Measurements from ENCODE around the gene APBB2.

The APBB2 gene

DNA sequence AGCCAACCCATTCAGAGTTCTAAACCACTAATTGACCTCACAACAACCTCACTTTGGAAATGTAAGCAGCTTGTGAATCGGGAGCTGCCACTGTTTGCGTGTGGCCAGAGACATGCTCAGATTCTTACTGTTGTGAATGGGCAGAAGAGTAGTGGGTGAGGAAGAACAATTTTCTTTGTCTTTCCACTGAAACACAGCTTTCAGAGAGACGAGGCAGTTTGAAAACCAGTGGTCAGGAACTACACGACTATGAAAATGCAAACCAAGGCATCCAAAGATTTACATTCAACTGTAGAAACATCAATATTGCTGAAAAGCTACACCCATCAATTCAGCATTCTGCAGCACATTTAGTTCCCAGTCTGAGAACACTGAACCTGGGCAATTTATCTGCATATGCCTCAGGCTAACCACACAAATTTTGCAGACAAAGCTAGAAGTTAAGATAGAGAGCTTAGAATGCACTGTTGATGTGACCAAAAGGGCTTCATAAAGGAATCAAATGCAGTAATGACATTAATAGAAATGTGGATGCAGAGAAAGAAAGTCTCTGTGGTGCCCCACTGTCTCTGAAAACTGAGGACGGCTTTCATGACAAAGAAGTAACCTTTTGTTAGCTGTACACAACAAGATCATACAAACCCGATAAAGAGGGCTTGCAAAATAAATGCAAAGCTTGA is 134.3 kb downstream of the APBB2 start:
- DNase-seq (ENCODE audit: low read depth), result no peak
- no peak overlapping the region for H3K4me3 ChIP-seq (ENCODE audit: low read length)
- TF ChIP-seq CTCF (conservative IDR thresholded peaks at IDR 0.05; ENCODE audit: low read depth, low read length), result no peak

- no peak for DNase-seq (ENCODE audit: low read depth)
- no peak for TF ChIP-seq CTCF (conservative IDR thresholded peaks at IDR 0.05; ENCODE audit: low read depth, low read length)
- H3K4me3 ChIP-seq (ENCODE audit: low read length), result no peak overlapping the region
These were observed 136.7 kb downstream of the APBB2 start for GRCh38 chr4:41077628-41078027.

DNA sequence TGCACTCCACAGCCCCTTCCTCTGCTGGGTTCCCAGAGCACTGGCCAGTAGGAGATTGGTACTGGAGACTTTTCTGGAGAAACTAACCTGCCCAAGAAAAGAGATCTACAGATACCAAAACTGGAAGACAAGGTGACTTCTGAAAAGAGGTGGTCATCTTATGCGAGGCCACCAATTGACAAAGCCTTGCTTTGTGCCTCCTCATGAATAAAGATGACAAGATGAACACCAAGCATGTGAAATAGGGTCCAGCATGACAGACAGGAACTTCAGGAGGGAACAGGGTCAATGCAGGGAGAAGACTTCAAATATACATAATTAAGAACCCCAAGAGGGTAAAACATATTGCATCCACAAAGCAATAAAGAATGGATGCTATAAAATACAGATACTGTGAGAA is 137.9 kb downstream of the APBB2 start:
- TF ChIP-seq CTCF (conservative IDR thresholded peaks at IDR 0.05; ENCODE audit: low read depth, low read length), result no peak
- DNase-seq (ENCODE audit: low read depth), result no peak
- no peak overlapping the region for H3K4me3 ChIP-seq (ENCODE audit: low read length)

- H3K4me3 ChIP-seq (ENCODE audit: low read length), result no peak overlapping the region
- TF ChIP-seq CTCF (conservative IDR thresholded peaks at IDR 0.05; ENCODE audit: low read depth, low read length), result no peak
- no peak for DNase-seq (ENCODE audit: low read depth)
These were observed 140.1 kb downstream of the APBB2 start for GRCh38 chr4:41074215-41074614.

- no peak for TF ChIP-seq CTCF (conservative IDR thresholded peaks at IDR 0.05; ENCODE audit: low read depth, low read length)
These were observed 142.1 kb downstream of the APBB2 start for GRCh38 chr4:41072021-41072777.

GRCh38 chr4:41070516-41071281 is 143.6 kb downstream of the APBB2 start:
- no peak for TF ChIP-seq CTCF (conservative IDR thresholded peaks at IDR 0.05; ENCODE audit: low read depth, low read length)
- no peak overlapping the region for H3K4me3 ChIP-seq (ENCODE audit: low read length)
- DNase-seq (ENCODE audit: low read depth), result no peak

More at GRCh38 chr4:41072021-41072777, 142.1 kb downstream of the APBB2 start:
- H3K4me3 ChIP-seq (ENCODE audit: low read length), result no peak overlapping the region
- DNase-seq (ENCODE audit: low read depth), result no peak

Data from retinal pigment epithelial cell (primary cell).